Heart left ventricle (tissue), 16 donors: Measurements from ENCODE around the gene RELA. TPM values are rescaled to one million over a fixed set of nuclear protein-coding genes. Genes with fewer than 3 reads are reported as not detected.

Experiments
- ATAC-seq, 4 donors: fragments of 200-7000 bp; cut with Tn5 transposase; one replicate each; pipeline ENCODE4 v1.9.1; 2020 to 2022; ENCODE audit warnings: moderate library complexity in 4 of 4, mild to moderate bottlenecking in 3 of 4, moderate number of reproducible peaks in 1 of 4
- DNase-seq, 5 donors: peaks; one replicate each; pipeline ENCODE4 v3.0.0-alpha.2; 2020
- H3K27ac ChIP-seq, 12 donors: fragments of 200-600 bp; sonication (generic) in 4 of 12; one replicate each; pipeline versions ENCODE4 v1.5.0 to v1.8.0; 2016 to 2022; ENCODE audit warnings: mild to moderate bottlenecking in 2 of 12
- H3K27me3 ChIP-seq, 9 donors: fragments of 200-600 bp; sonication (generic) in 2 of 9; one replicate each; pipeline versions ENCODE4 v1.5.1 to v1.8.0; 2016 to 2022; ENCODE audit warnings: mild to moderate bottlenecking in 3 of 9
- H3K36me3 ChIP-seq, 9 donors: fragments of 200-600 bp; sonication (generic) in 2 of 9; one replicate each; pipeline versions ENCODE4 v1.5.0 to v1.8.0; 2018 to 2022; ENCODE audit warnings: mild to moderate bottlenecking in 2 of 9
- H3K4me1 ChIP-seq, 12 donors: fragments of 200-600 bp; sonication (generic) in 4 of 12; one replicate each; pipeline versions ENCODE4 v1.5.0 to v1.8.0; 2016 to 2022; ENCODE audit warnings: mild to moderate bottlenecking in 3 of 12
- H3K4me3 ChIP-seq, 12 donors: fragments of 200-600 bp; sonication (generic) in 4 of 12; one replicate each; pipeline versions ENCODE4 v1.5.0 to v1.8.0; 2017 to 2022; ENCODE audit warnings: mild to moderate bottlenecking in 9 of 12, moderate library complexity in 4 of 12
- H3K9me3 ChIP-seq, 12 donors: fragments of 200-600 bp; sonication (generic) in 4 of 12; one replicate each; pipeline versions ENCODE4 v1.5.0 to v1.8.0; 2016 to 2022; ENCODE audit warnings: mild to moderate bottlenecking in 1 of 12
- CTCF ChIP-seq, 12 donors: fragments of 200-600 bp; sonication (generic) in 4 of 12; IDR thresholded peaks; one replicate each; pipeline versions ENCODE4 v1.5.0 to v1.8.0; 2018 to 2022; ENCODE audit warnings: antibody characterized with exemption in 12 of 12, mild to moderate bottlenecking in 5 of 12
- POLR2A ChIP-seq, 2 donors: fragments of 450-650 bp; IDR thresholded peaks; one replicate each; pipeline ENCODE4 v1.6.1; 2017; ENCODE audit warnings: antibody characterized with exemption in 2 of 2, mild to moderate bottlenecking in 2 of 2, moderate library complexity in 2 of 2
- WGBS, 4 donors: extraction: QIAGEN DNeasy Blood & Tissue Kit in 2 of 4; methylation state at CpG; one replicate each; pipeline versions ENCODE4 v1.1.5 to v1.1.7; 2013 to 2018; 5-methylcytosine and 5-hydroxymethylcytosine counted together
- intact Hi-C, 10 donors: fragments of 100-400 bp; cut with DNase I; formaldehyde crosslinking; loops; one replicate each; pipeline versions ENCODE4 v1.11.1 to v1.14.2; 2022
- polyA plus RNA-seq, 2 donors: library from polyadenylated mRNA; stranded (reverse); fragments of 200-250 nt; gene quantifications; one replicate each; pipeline ENCODE4 v1.2.3, GENCODE V29; 2013
- total RNA-seq, 9 donors: library from RNA; depleted of rRNA in 2 of 9; stranded (reverse); fragments of >200 nt in 2 of 9; fragmentation: NEBNext Ultra II Directional in 3 of 9; extraction: Animal tissue kit (Norgen Biotek cat#: 25700) in 3 of 9; gene quantifications; one replicate each; pipeline versions ENCODE4 v1.1.0 to v1.2.4, GENCODE V29; 2016 to 2023
- donor health status: ischemic (EF 13 %, LVEDD 7.1; RV severe dilation, severe dysfunction).
- donor health status: healthy with polysubstance abuse.
- donor health status: DM: no; HTN: yes; CAD: no.
- donor health status: DM: no; HTN: no; CAD: no.
- donor health status: ischemic (EF 25% LVEDD 6.9; RV normal size, moderate dysfunction).
- donor health status: ischemic (EF 25% LVEDD 5.7; RV mildly dilated, moderate dysfunction).
- donor health status: healthy.
- donor health status: DM: yes; HTN: yes; CAD: no.
- donor health status: ischemic (EF 35%, LVEDD 5.7; RV mildly dilated, moderate dysfunction).
- donor health status: nonischemic (EF 11% LVEDD 7.7; RV severe dilation, severe dysfunction).
- donor health status: DM: yes; HTN: yes; CAD: no.
- donor health status: PGD.
- donor health status: ischemic (EF 29% LVEDD 5.4; RV normal size, mild dysfunction).
- donor health status: nonischemic (EF 23%, LVEDD 6.1; RV moderate dilation, normal function).

RELA gene
- total and polyA plus RNA-seq, 11 donors = 22.2 to 86.4 (median 42.3) TPM

DNA sequence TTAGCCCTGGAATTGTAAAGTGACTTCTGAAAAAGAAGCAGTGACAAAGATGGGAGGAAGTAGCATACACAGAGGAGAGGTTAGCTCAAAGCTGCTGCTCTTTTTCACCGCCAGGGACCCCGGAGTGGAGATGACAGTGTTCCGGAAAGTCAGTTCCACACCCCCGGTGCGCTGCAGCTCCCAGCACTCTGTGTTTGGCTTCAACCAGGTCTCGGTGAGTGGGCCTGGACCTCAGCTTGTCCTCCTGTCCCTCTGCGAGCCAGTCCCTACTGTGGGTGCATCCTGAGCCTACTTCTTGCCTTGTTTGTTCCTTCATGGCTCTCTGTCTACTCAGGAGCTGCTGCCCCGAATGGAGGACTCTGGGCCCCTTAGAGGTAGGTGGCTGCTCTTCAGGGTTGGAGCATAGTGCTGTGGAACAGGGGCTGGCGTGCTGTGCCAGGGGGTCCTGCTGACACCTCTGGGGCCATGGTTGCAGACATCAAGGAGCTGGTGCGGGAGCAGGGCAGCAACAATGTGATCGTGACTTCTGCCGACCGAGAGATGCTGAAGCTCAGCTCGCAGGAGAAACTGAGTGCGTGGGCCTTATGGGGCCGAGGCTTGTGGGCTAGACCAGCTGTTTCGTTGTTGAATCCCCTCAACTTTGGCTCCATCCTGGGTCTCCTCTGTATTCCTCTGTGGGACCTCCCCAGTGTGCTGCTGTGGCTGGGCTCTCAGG lies 45.4 kb downstream of the RELA start:
- intact Hi-C loops = loop anchor here in 3 of 10 donors (2.0 to 10.0 kb wide), 4 partner anchors 18 to 240 kb away; partner anchors contain the start of genes CFL1 (in 1 of the 3) and KAT5 (in 1 of the 3)
- H3K36me3 ChIP-seq = peaks cover 0 to 64% (median 53%) of the 10 kb centered on the region in 9 donors
- TF ChIP-seq POLR2A (IDR thresholded peaks at IDR 0.05) (no peak), CTCF (IDR thresholded peaks at IDR 0.05) (no peak)
- ATAC-seq (no peak), DNase-seq (no peak)
- peaks cover 5 to 37% (median 24%) of the 10 kb centered on the region in 12 donors for H3K4me1 ChIP-seq
- H3K27me3 ChIP-seq = no peaks in the 10 kb centered on the region
- no peaks in the 10 kb centered on the region for H3K9me3 ChIP-seq
- WGBS, 4 donors = 89 to 95% (median 91%) methylated on average over 17 of the region's 17 CpGs
- H3K27ac ChIP-seq = peak overlapping the region in 1 of 12 donors; percentile 99
- peak overlapping the region in 7 of 12 donors; percentile 80 to 97 (median 96) for H3K4me3 ChIP-seq

DNA sequence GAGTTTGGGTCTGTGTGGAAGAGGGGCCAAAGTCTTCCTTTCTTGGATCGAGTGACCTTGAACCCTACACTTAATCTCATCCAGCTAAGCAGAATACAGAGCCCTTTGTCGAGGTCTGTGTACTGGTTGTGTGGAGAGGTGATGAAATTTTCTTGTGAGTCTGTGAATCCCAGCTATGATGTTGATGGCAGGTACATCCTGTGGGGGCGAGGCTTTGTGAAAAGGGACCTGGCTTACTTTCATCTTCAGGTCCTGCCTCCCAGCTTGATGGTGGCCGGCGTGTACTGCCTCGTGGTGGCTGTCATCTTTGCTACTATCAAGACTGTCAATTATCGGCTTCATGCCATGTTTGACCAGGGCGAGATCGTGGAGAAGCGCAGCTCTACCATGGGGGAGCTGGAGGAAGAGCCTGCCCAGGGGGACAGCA lies 46.1 kb downstream of the RELA start:
- H3K4me1 ChIP-seq = peaks cover 5 to 45% (median 29%) of the 10 kb centered on the region in 12 donors
- no peak for DNase-seq
- H3K36me3 ChIP-seq = peaks cover 0 to 63% (median 48%) of the 10 kb centered on the region in 9 donors
- WGBS, 4 donors = 56 to 66% (median 62%) methylated on average over 10 of the region's 10 CpGs
- no peak for ATAC-seq
- H3K27me3 ChIP-seq = no peaks in the 10 kb centered on the region
- H3K9me3 ChIP-seq = no peaks in the 10 kb centered on the region
- intact Hi-C loops = loop anchor here in 3 of 10 donors (2.0 to 10.0 kb wide), 4 partner anchors 18 to 241 kb away; partner anchors contain the start of genes CFL1 (in 1 of the 3) and KAT5 (in 1 of the 3)
- H3K4me3 ChIP-seq = peak overlapping the region; percentile 80 to 100 (median 96)
- H3K27ac ChIP-seq = peak overlapping the region in 8 of 12 donors; percentile 88 to 99 (median 96)
- TF ChIP-seq POLR2A (IDR thresholded peaks at IDR 0.05) (no peak), CTCF (IDR thresholded peaks at IDR 0.05) (no peak)

- Histone ChIP-seq H3K9me3 (no peaks in the 10 kb centered on the region), H3K4me1 (peaks cover 5 to 50% (median 31%) of the 10 kb centered on the region in 12 donors), H3K36me3 (peaks cover 0 to 57% (median 43%) of the 10 kb centered on the region in 9 donors), H3K27ac (peak overlapping the region in 11 of 12 donors; percentile 88 to 99 (median 96)), H3K27me3 (no peaks in the 10 kb centered on the region), H3K4me3 (peak overlapping the region; percentile 80 to 100 (median 96))
- intact Hi-C loops = loop anchor here in 5 of 10 donors (2.0 to 10.0 kb wide), 8 partner anchors 19 to 241 kb away; partner anchors contain the start of genes CFL1 (in 1 of the 5), KAT5 (in 1 of the 5) and RELA (in 1 of the 5)
- peak in 2 of 4 donors; percentile 0 to 2 for ATAC-seq
- peak in 1 of 5 donors; percentile 70 for DNase-seq
- WGBS, 4 donors = 0 to 2% (median 1%) methylated on average over 10 to 50 of the region's 50 CpGs
- TF ChIP-seq CTCF (IDR thresholded peaks at IDR 0.05) (no peak), POLR2A (IDR thresholded peaks at IDR 0.05) (no peak)
Measured at GRCh38 chr11:65615950-65616574, 46.7 kb downstream of the RELA start.
